B cell (primary cell): ENCODE results near the gene SMC3. TPM values are rescaled to one million over a fixed set of nuclear protein-coding genes. Genes with fewer than 3 reads are reported as not detected.

Experiments
- ATAC-seq: fragments of 200-7000 bp; cut with Tn5 transposase; one replicate; pipeline ENCODE4 v1.10.0; 2021; ENCODE audit warnings: low read depth, mild to moderate bottlenecking, moderate number of reproducible peaks, moderate library complexity
- CTCF ChIA-PET: fragments of 350-600 bp; sonication (Branson Sonifier 250); formaldehyde crosslinking; loops from one replicate; lab custom pipeline; 2021; ENCODE audit warnings: antibody characterized with exemption, inconsistent platforms; lab: Charles Lee
- POLR2A ChIA-PET: fragments of 350-600 bp; sonication (Branson Sonifier 250); formaldehyde crosslinking; loops from one replicate; lab custom pipeline; 2021; ENCODE audit warnings: antibody characterized with exemption; lab: Charles Lee
- DNase-seq: peaks from one replicate; pipeline ENCODE4 v3.0.0; 2013
- H2AFZ ChIP-seq: 2 replicates; pipeline ENCODE4 v1.6.1; 2012; ENCODE audit warnings: mild to moderate bottlenecking, low read depth, low read length; ENCODE audit not compliant: insufficient read depth, poor library complexity, severe bottlenecking
- H3K27ac ChIP-seq, 2 donors: 1 replicate in 1 of 2; 2 replicates in 1 of 2; pipeline ENCODE4 v1.5.1; 2012 to 2013; ENCODE audit warnings: low read length in 2 of 2, mild to moderate bottlenecking in 2 of 2, moderate library complexity in 1 of 2
- H3K27me3 ChIP-seq, 4 experiments: fragments of 200-600 bp in 1 of 4; sonication (generic) in 1 of 4; replicated peaks in 1 of 4; 1 replicate in 2 of 4; 2 replicates in 2 of 4; pipeline versions ENCODE4 v1.6.1 to v1.7.0; 2013 to 2016; ENCODE audit warnings: low read length in 3 of 4, mild to moderate bottlenecking in 2 of 4, mixed read lengths in 1 of 4, moderate library complexity in 1 of 4; ENCODE audit not compliant: insufficient read depth in 4 of 4, control insufficient read depth in 3 of 4; ENCODE audit errors: control extremely low read depth in 1 of 4
- H3K36me3 ChIP-seq, 2 experiments: replicated peaks in 1 of 2; 1 replicate in 1 of 2; 2 replicates in 1 of 2; pipeline versions ENCODE4 v1.6.1 to v1.7.1; 2013; ENCODE audit warnings: low read length in 1 of 2; ENCODE audit not compliant: insufficient read depth in 2 of 2, control insufficient read depth in 1 of 2; ENCODE audit errors: control extremely low read depth in 1 of 2, extremely low read depth in 1 of 2
- H3K4me1 ChIP-seq, 2 donors: fragments of 200-600 bp in 1 of 2; sonication (generic) in 1 of 2; 1 replicate in 1 of 2; 2 replicates in 1 of 2; pipeline versions ENCODE4 v1.5.1 to v1.6.1; 2013 to 2017; ENCODE audit warnings: low read length in 2 of 2; ENCODE audit not compliant: control insufficient read depth in 2 of 2, insufficient read depth in 2 of 2
- H3K4me2 ChIP-seq: replicated peaks from 2 replicates; pipeline ENCODE3; 2012; ENCODE audit warnings: mild to moderate bottlenecking, low read depth, low read length; ENCODE audit not compliant: poor library complexity, severe bottlenecking
- H3K4me3 ChIP-seq, 5 experiments: fragments of 200-600 bp in 1 of 5; sonication (generic) in 1 of 5; 1 replicate in 3 of 5; 2 replicates in 2 of 5; pipeline versions ENCODE4 v1.5.1 to v1.7.0; 2011 to 2016; ENCODE audit warnings: low read length in 4 of 5, mild to moderate bottlenecking in 4 of 5, low read depth in 2 of 5, control low read depth in 1 of 5, moderate library complexity in 1 of 5; ENCODE audit not compliant: insufficient read depth in 1 of 5; ENCODE audit errors: control extremely low read depth in 1 of 5, extremely low read depth in 1 of 5
- H3K79me2 ChIP-seq: fragments of 200-600 bp; sonication (generic); one replicate; pipeline ENCODE4 v1.6.0; 2016; ENCODE audit warnings: low read length; ENCODE audit not compliant: control insufficient read depth, insufficient read depth
- H3K9ac ChIP-seq: fragments of 200-600 bp; sonication (generic); 2 replicates; pipeline ENCODE4 v1.6.1; 2017; ENCODE audit warnings: mild to moderate bottlenecking, low read length, moderate library complexity
- H3K9me3 ChIP-seq, 3 donors: one replicate each; pipeline versions ENCODE4 v1.6.1 to v1.7.1; 2013; ENCODE audit warnings: low read length in 2 of 3; ENCODE audit not compliant: control insufficient read depth in 2 of 3, insufficient read depth in 1 of 3; ENCODE audit errors: control extremely low read depth in 1 of 3
- H4K20me1 ChIP-seq: 2 replicates; pipeline ENCODE4 v1.6.0; 2012; ENCODE audit warnings: mild to moderate bottlenecking, low read length; ENCODE audit not compliant: insufficient read depth, control insufficient read depth, poor library complexity, severe bottlenecking
- H3K27ac Mint-ChIP-seq: one replicate; pipeline ENCODE4 v1.8.0; 2021; ENCODE audit warnings: mixed read lengths
- H3K27me3 Mint-ChIP-seq: one replicate; pipeline ENCODE4 v1.8.0; 2021; ENCODE audit warnings: mixed read lengths
- H3K4me1 Mint-ChIP-seq: one replicate; pipeline ENCODE4 v1.8.0; 2021; ENCODE audit warnings: mixed read lengths
- H3K4me3 Mint-ChIP-seq: one replicate; pipeline ENCODE4 v1.8.0; 2021; ENCODE audit warnings: mixed read lengths
- H3K9me3 Mint-ChIP-seq: one replicate; pipeline ENCODE4 v1.8.0; 2022; ENCODE audit warnings: mixed read lengths; ENCODE audit not compliant: insufficient read depth
- CTCF ChIP-seq: fragments of 200-600 bp; IDR thresholded peaks from one replicate; pipeline ENCODE4 v1.8.0; 2022; ENCODE audit warnings: antibody characterized with exemption, mild to moderate bottlenecking
- EZH2 ChIP-seq: IDR thresholded peaks from 2 replicates; pipeline ENCODE4 v1.6.1; 2012; ENCODE audit warnings: borderline replicate concordance, low read depth, mild to moderate bottlenecking, moderate library complexity, low read length; ENCODE audit not compliant: insufficient read depth, poor library complexity, severe bottlenecking
- WGBS: methylation state at CpG from one replicate; pipeline ENCODE4 v1.1.5; 2013; ENCODE audit warnings: missing lambda C conversion rate; ENCODE audit not compliant: insufficient coverage; 5-methylcytosine and 5-hydroxymethylcytosine counted together
- intact Hi-C: fragments of 100-400 bp; cut with micrococcal nuclease; formaldehyde crosslinking; loops from one replicate; pipeline ENCODE4 v1.10.0; 2022
- polyA plus RNA-seq: library from polyadenylated mRNA; depleted of rRNA; stranded (reverse); fragments of >200 nt; gene quantifications from 2 replicates; pipeline ENCODE4 v1.2.3, GENCODE V29; 2012
- total RNA-seq, 2 donors: library from RNA; stranded (reverse); fragments of 120-200 nt in 1 of 2; gene quantifications; 1 replicate in 1 of 2; 2 replicates in 1 of 2; pipeline versions ENCODE4 v1.2.3 to v1.2.4, GENCODE V29; 2013 to 2022

Gene SMC3
- total and polyA plus RNA-seq, 2 donors (not counting 1 experiment from before 2014, with no cell fraction given): 6.1 to 45.8 TPM

DNA sequence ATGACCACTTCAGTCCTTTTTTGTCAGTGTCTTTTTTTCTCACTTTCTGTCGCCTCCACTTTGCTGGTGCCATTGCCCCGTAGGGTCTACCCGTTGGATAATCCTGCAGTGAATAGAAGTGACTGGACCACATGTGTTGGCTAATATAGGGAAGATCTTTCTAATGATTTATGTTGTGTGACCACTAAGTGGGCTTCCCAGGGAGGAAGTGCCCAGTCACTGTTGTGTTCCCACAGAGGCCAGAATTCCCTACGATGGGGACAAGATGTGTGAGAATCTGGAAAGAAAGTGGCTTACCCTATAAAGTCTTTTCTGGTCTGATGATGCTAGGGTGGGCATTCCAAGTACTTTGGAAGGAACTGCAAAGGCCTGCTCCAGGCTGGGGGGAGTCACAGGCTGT lies 28.4 kb upstream of the SMC3 start:
- Mint-ChIP-seq H3K9me3 (no peaks in the 10 kb centered on the region), H3K27ac (no peak overlapping the region), H3K4me1 (peaks cover 24% of the 10 kb centered on the region), H3K4me3 (no peak overlapping the region), H3K27me3 (peaks cover 4% of the 10 kb centered on the region)
- Histone ChIP-seq H3K9ac (no peak overlapping the region), H3K4me1 (peaks cover 21 to 23% of the 10 kb centered on the region in 2 donors), H3K4me2 (no peak overlapping the region), H3K4me3 (no peak overlapping the region), H3K36me3 (no peaks in the 10 kb centered on the region), H3K79me2 (no peaks in the 10 kb centered on the region), H4K20me1 (no peaks in the 10 kb centered on the region), H3K9me3 (no peaks in the 10 kb centered on the region), H2AFZ (no peak overlapping the region), H3K27ac (no peak overlapping the region), H3K27me3 (no peaks in the 10 kb centered on the region)
- no peak for ATAC-seq
- no peak for TF ChIP-seq EZH2
- TF ChIP-seq CTCF: no peak
- intact Hi-C loops: no loop called here
- ChIA-PET POLR2A (no interaction called here), CTCF (interaction anchor here (1.6 kb wide), 1 partner anchor 20 kb away, joined by 5 read pairs; no protein-coding TSS in a partner anchor)
- DNase-seq: no peak
- 100% methylated on average over 1 of the region's 4 CpGs for WGBS

DNA sequence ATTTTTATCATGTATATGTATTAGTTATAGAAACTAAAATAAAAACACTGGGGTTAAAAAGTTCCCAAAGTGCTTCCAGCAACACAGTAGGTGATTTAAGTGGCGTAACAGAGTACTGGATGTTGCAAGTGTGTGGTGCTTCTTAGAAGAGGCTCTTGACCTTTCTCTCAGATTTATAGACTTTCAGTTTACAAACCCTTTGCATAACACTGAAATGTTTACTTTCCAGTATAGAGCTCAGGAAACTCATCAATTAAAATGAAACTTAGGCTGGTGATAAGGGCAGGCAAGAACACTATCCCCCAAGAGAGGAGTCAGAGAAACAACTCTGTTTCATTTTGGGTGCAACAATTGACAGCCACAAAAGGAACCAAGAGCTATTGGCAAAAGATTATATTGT lies 27.5 kb upstream of the SMC3 start:
- Histone ChIP-seq H3K79me2 (no peaks in the 10 kb centered on the region), H3K27ac (no peak overlapping the region), H4K20me1 (no peaks in the 10 kb centered on the region), H2AFZ (no peak overlapping the region), H3K4me1 (peaks cover 17 to 18% of the 10 kb centered on the region in 2 donors), H3K4me3 (no peak overlapping the region), H3K9me3 (no peaks in the 10 kb centered on the region), H3K9ac (no peak overlapping the region), H3K4me2 (no peak overlapping the region), H3K27me3 (no peaks in the 10 kb centered on the region), H3K36me3 (no peaks in the 10 kb centered on the region)
- DNase-seq (no peak), ATAC-seq (no peak)
- Mint-ChIP-seq H3K4me3 (no peak overlapping the region), H3K27ac (no peak overlapping the region), H3K27me3 (no peaks in the 10 kb centered on the region), H3K9me3 (no peaks in the 10 kb centered on the region), H3K4me1 (peaks cover 18% of the 10 kb centered on the region)
- CTCF ChIA-PET: interaction anchor here (0.6 to 1.9 kb wide), 7 partner anchors 9 to 402 kb away, joined by 3 to 6 read pairs (median 5); partner anchors contain the start of gene SMNDC1
- POLR2A ChIA-PET: no interaction called here
- intact Hi-C loops: no loop called here
- WGBS: no CpG with 5 or more reads among the region's 1 CpG
- TF ChIP-seq CTCF (no peak), EZH2 (no peak)
